Measurements from ENCODE around the gene BCKDK.

DNA sequence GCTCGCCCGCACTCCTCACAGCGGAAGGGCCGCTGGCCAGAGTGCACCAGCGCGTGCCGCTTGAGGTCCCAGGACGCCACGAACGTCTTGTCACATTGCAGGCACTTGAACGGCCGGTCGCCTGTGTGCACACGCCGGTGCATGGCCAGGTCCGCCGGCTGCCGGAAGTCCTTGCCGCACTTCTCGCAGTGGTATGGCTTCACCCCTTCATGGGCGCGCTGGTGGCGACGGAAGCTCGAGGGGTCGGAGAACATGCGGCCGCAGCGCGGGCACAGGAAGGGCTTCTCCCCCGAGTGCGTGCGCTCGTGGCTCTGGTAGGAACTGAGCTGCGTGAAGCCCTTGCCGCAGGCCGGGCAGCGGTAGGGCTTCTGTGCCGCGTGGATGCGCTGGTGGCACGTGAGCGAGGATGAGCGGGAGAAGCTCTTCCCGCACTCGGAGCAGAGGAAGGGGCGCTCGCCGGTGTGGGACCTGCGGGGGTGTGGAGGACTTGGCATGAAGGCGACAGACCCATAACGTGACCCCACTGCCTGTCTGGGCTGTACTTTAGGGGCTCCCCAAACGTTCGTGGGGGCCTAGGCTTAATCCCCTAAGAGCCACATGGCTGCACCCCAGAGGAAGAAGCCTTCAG, 46.3 kb upstream of the BCKDK start:
- TF ChIP-seq ESRRG (CRISPR knock-in tag; IDR thresholded peaks at IDR 0.05) (no peak), RARB (CRISPR knock-in tag; IDR thresholded peaks at IDR 0.05) (no peak), ZNF8 (CRISPR knock-in tag; IDR thresholded peaks at IDR 0.05) (no peak), GLIS3 (CRISPR knock-in tag; IDR thresholded peaks at IDR 0.05) (no peak), POU6F1 (CRISPR knock-in tag; IDR thresholded peaks at IDR 0.05; ENCODE audit: borderline replicate concordance, low read depth) (no peak), ZFP30 (CRISPR knock-in tag; IDR thresholded peaks at IDR 0.05) (no peak), CREB5 (CRISPR knock-in tag; IDR thresholded peaks at IDR 0.05; ENCODE audit: low read depth) (no peak), ZC3H10 (CRISPR knock-in tag; IDR thresholded peaks at IDR 0.05) (no peak), BACH2 (CRISPR knock-in tag; IDR thresholded peaks at IDR 0.05; ENCODE audit: borderline replicate concordance) (no peak), ZNF70 (CRISPR knock-in tag; IDR thresholded peaks at IDR 0.05) (no peak), CSDC2 (CRISPR knock-in tag; IDR thresholded peaks at IDR 0.05) (no peak), TOX (CRISPR knock-in tag; IDR thresholded peaks at IDR 0.05; ENCODE audit: borderline replicate concordance) (no peak), ISL1 (CRISPR knock-in tag; IDR thresholded peaks at IDR 0.05) (no peak)
- TF ChIP-seq, protein P1, sequence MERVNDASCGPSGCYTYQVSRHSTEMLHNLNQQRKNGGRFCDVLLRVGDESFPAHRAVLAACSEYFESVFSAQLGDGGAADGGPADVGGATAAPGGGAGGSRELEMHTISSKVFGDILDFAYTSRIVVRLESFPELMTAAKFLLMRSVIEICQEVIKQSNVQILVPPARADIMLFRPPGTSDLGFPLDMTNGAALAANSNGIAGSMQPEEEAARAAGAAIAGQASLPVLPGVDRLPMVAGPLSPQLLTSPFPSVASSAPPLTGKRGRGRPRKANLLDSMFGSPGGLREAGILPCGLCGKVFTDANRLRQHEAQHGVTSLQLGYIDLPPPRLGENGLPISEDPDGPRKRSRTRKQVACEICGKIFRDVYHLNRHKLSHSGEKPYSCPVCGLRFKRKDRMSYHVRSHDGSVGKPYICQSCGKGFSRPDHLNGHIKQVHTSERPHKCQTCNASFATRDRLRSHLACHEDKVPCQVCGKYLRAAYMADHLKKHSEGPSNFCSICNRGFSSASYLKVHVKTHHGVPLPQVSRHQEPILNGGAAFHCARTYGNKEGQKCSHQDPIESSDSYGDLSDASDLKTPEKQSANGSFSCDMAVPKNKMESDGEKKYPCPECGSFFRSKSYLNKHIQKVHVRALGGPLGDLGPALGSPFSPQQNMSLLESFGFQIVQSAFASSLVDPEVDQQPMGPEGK (CRISPR knock-in tag; IDR thresholded peaks at IDR 0.05; ENCODE audit: borderline replicate concordance): no peak
